Measurements from ENCODE around the gene NRGN. TPM values are rescaled to one million over a fixed set of nuclear protein-coding genes. Genes with fewer than 3 reads are reported as not detected.
A peak's percentile ranks its signal among the peaks of the same experiment; 100 is the strongest.

Gene NRGN
- total and polyA plus RNA-seq, 10 of the 15 experiments (the other 5 are each of a cell fraction or from before 2014, with no cell fraction given): 0.36 to 3.2 (median 1.1) TPM; not detected in 2

GRCh38 chr11:124762105-124762623, 22.4 kb downstream of the NRGN start, which contains the start of gene ESAM (continued):
- 0 out of 2 replicates have a peak, but pooled peaks have one; percentile 60 for TF ChIP-seq DPF2 (IDR thresholded peaks at IDR 0.05)
- TF ChIP-seq ASH2L (IDR thresholded peaks at IDR 0.05; ENCODE audit: borderline replicate concordance, low read depth): no peak
- 0 out of 2 replicates have a peak, but pooled peaks have one; percentile 3 for TF ChIP-seq CBFB (IDR thresholded peaks at IDR 0.05; ENCODE audit: low read depth)
- 0 out of 2 replicates have a peak, but pooled peaks have one; percentile 54 for TF ChIP-seq PML (IDR thresholded peaks at IDR 0.05; ENCODE audit: low read length)
- peak; percentile 62; the same call in 1 of the 3 replicates for TF ChIP-seq POU2F2 (IDR thresholded peaks at IDR 0.05; ENCODE audit: borderline replicate concordance, low read depth, low read length)
- peak in 1 of 2 experiments; percentile 76; a peak in 1 of 3 replicates for TF ChIP-seq EGR1 (IDR thresholded peaks at IDR 0.05; ENCODE audit: borderline replicate concordance in 1 of 2, low read depth in 2 of 2, low read length in 2 of 2)
- TF ChIP-seq BACH1 (IDR thresholded peaks at IDR 0.05; ENCODE audit: borderline replicate concordance): peak; percentile 64; the same call in 1 of the 2 replicates
- peak; percentile 11 to 70; a peak in 1 of 4 replicates for TF ChIP-seq BHLHE40 (IDR thresholded peaks at IDR 0.05; ENCODE audit: borderline replicate concordance in 1 of 2, low read depth in 2 of 2, low read length in 1 of 2)

- ChIA-PET SMC1A (ENCODE audit: uncharacterized antibody, unreplicated experiment) (interaction anchor here (0.6 to 8.8 kb wide), 15 partner anchors 15 to 120 kb away, joined by 3 to 93 read pairs (median 4); partner anchors contain the start of genes SIAE and SPA17), POLR2A (interaction anchor here (0.9 to 2.3 kb wide), 5 partner anchors 16 to 92 kb away, joined by 3 to 12 read pairs (median 7); no protein-coding TSS in a partner anchor), CTCF (interaction anchor here (0.7 to 16.3 kb wide), 15 partner anchors 11 to 310 kb away, joined by 3 to 272 read pairs (median 8); partner anchors contain the start of genes MSANTD2, NRGN, SIAE and SPA17), RAD21 (ENCODE audit: unreplicated experiment) (interaction anchor here (0.7 to 5.8 kb wide), 10 partner anchors 9 to 118 kb away, joined by 3 to 67 read pairs (median 9); partner anchors contain the start of gene MSANTD2)
- no TSS peak for BruUV-seq (replicated peaks)
- ATAC-seq (peak; percentile 7), DNase-seq (ENCODE audit: low read depth, low spot score) (no peak), FAIRE-seq (no peak)
- Histone ChIP-seq H3K27ac (ENCODE audit: control insufficient read depth, insufficient read depth) (peak overlapping the region; percentile 63), H3K36me3 (ENCODE audit: control insufficient read depth in 2 of 2, insufficient read depth in 2 of 2, low read length in 1 of 2) (peaks cover 0 to 2% of the 10 kb centered on the region in 2 experiments; a peak in 1 of 4 replicates), H3K4me2 (ENCODE audit: control insufficient read depth, insufficient read depth) (peak overlapping the region; percentile 98), H3K9ac (ENCODE audit: control insufficient read depth, insufficient read depth, low read length) (peak overlapping the region; percentile 64), H3K27me3 (replicated peaks in 1 of 2; ENCODE audit: control insufficient read depth in 2 of 2, insufficient read depth in 2 of 2, low read length in 1 of 2) (no peaks in the 10 kb centered on the region), H3K79me2 (ENCODE audit: control insufficient read depth, insufficient read depth, low read length) (peaks cover 43% of the 10 kb centered on the region), H3K9me3 (replicated peaks; ENCODE audit: control insufficient read depth, insufficient read depth, low read length) (no peaks in the 10 kb centered on the region), H4K20me1 (ENCODE audit: control insufficient read depth, insufficient read depth) (no peaks in the 10 kb centered on the region), H3K4me3 (peak overlapping the region; percentile 83), H2AFZ (ENCODE audit: control insufficient read depth, low read depth, low read length) (peak overlapping the region; percentile 70), H3K4me1 (ENCODE audit: control insufficient read depth, insufficient read depth, low read length) (peaks cover 18% of the 10 kb centered on the region)
- in situ Hi-C loops (cut with MboI): loop anchor here (5.0 kb wide), 1 partner anchor 90 kb away; the partner anchor contains the start of genes SIAE and SPA17
- intact Hi-C loops (cut with micrococcal nuclease; ENCODE audit: unreplicated experiment): loop anchor here (1.0 to 2.0 kb wide), 4 partner anchors 36 to 118 kb away; no protein-coding TSS in a partner anchor
- WGBS (ENCODE audit: insufficient coverage, insufficient replicate concordance, low lambda C conversion rate, missing lambda C conversion rate): 1% methylated on average over 36 of the region's 45 CpGs
- TF ChIP-seq BHLHE40 (IDR thresholded peaks at IDR 0.05; ENCODE audit: borderline replicate concordance in 1 of 2, low read depth in 2 of 2, low read length in 1 of 2) (no peak), ETV6 (conservative IDR thresholded peaks at IDR 0.05 in 1 of 2, IDR thresholded peaks at IDR 0.05 in 1 of 2; ENCODE audit: borderline replicate concordance in 1 of 2, low read depth in 1 of 2) (no peak), RELA (IDR thresholded peaks at IDR 0.05; ENCODE audit: borderline replicate concordance, partially characterized antibody) (no peak), PBX3 (IDR thresholded peaks at IDR 0.05; ENCODE audit: insufficient replicate concordance, low read depth, low read length) (no peak), IKZF1 (conservative IDR thresholded peaks at IDR 0.05) (peak; percentile 87), POLR2AphosphoS5 (IDR thresholded peaks at IDR 0.05; ENCODE audit: low read length) (no peak), ZNF687 (IDR thresholded peaks at IDR 0.05) (no peak), DPF2 (IDR thresholded peaks at IDR 0.05) (0 out of 2 replicates have a peak, but pooled peaks have one; percentile 17)
These were observed 22.9 kb downstream of the NRGN start for GRCh38 chr11:124762624-124763155.

Measured in GM12878 (cell line).